HG03469 (cell line): ENCODE measurements around the gene KRTAP5-4.
"Not testable (repeated sequence)": the region's sequence is repeated elsewhere in the genome, so short reads cannot be mapped to it uniquely, and the experiment has no call there.

Experiments
- ATAC-seq: cut with Tn5 transposase; IDR thresholded peaks from one replicate; pipeline ENCODE4 v1.9.1; 2021; ENCODE audit warnings: mild to moderate bottlenecking, moderate library complexity, moderate number of reproducible peaks; ENCODE audit not compliant: unreplicated experiment

The KRTAP5-4 gene

GRCh38 chr11:1604711-1605110 lies 17.2 kb downstream of the KRTAP5-4 start:
- no peak for ATAC-seq

GRCh38 chr11:1604181-1604580 lies 17.8 kb downstream of the KRTAP5-4 start:
- ATAC-seq = no peak

GRCh38 chr11:1603629-1604028 lies 18.3 kb downstream of the KRTAP5-4 start:
- ATAC-seq = no peak

GRCh38 chr11:1601663-1602062 lies 20.3 kb downstream of the KRTAP5-4 start:
- not testable (repeated sequence) for ATAC-seq

GRCh38 chr11:1600626-1601025 lies 21.3 kb downstream of the KRTAP5-4 start:
- no peak for ATAC-seq

GRCh38 chr11:1598816-1599215 lies 23.1 kb downstream of the KRTAP5-4 start:
- ATAC-seq = no peak

- not testable (repeated sequence) for ATAC-seq
Measured at GRCh38 chr11:1598406-1598805, 23.5 kb downstream of the KRTAP5-4 start.

GRCh38 chr11:1597994-1598380 lies 24.0 kb downstream of the KRTAP5-4 start, which contains the start of gene KRTAP5-2:
Gene KRTAP5-2 (minus strand): TSS chr11:1598294. CDS start chr11:1598250, 44 bp downstream.
- ATAC-seq = no peak

- no peak for ATAC-seq
Measured at GRCh38 chr11:1597331-1597993, 24.5 kb downstream of the KRTAP5-4 start.

- not testable (repeated sequence) for ATAC-seq
Measured at GRCh38 chr11:1596576-1597121, 25.3 kb downstream of the KRTAP5-4 start.

- not testable (repeated sequence) for ATAC-seq
Measured at GRCh38 chr11:1595994-1596575, 25.9 kb downstream of the KRTAP5-4 start.

- ATAC-seq = no peak
Measured at GRCh38 chr11:1592628-1593027, 29.3 kb downstream of the KRTAP5-4 start.

- no peak for ATAC-seq
Measured at GRCh38 chr11:1589996-1590395, 31.9 kb downstream of the KRTAP5-4 start.

- ATAC-seq = not testable (repeated sequence)
Measured at GRCh38 chr11:1589191-1589963, 32.6 kb downstream of the KRTAP5-4 start.

- ATAC-seq = no peak
Measured at GRCh38 chr11:1586699-1587098, 35.2 kb downstream of the KRTAP5-4 start.

- not testable (repeated sequence) for ATAC-seq
Measured at GRCh38 chr11:1584661-1585370, 37.1 kb downstream of the KRTAP5-4 start, which contains the start of gene KRTAP5-1. Gene KRTAP5-1 (minus strand): TSS chr11:1585283. CDS start chr11:1585249, 34 bp downstream.

- not testable (repeated sequence) for ATAC-seq
Measured at GRCh38 chr11:1582909-1583308, 39.0 kb downstream of the KRTAP5-4 start.

- no peak for ATAC-seq
Measured at GRCh38 chr11:1581976-1582375, 40.0 kb downstream of the KRTAP5-4 start.

GRCh38 chr11:1576825-1577224 lies 45.1 kb downstream of the KRTAP5-4 start:
- no peak for ATAC-seq

GRCh38 chr11:1575756-1576155 lies 46.2 kb downstream of the KRTAP5-4 start:
- ATAC-seq = not testable (repeated sequence)

- ATAC-seq = no peak
Measured at GRCh38 chr11:1574933-1575242, 47.0 kb downstream of the KRTAP5-4 start.
